GM04504 (cell line): Measurements from ENCODE around the gene SULF2.
A peak's percentile ranks its signal among the peaks of the same experiment; 100 is the strongest.
"Not testable (repeated sequence)": the region's sequence is repeated elsewhere in the genome, so short reads cannot be mapped to it uniquely, and the experiment has no call there.

Experiments
- DNase-seq: peaks from one replicate; pipeline ENCODE4 v3.0.0-alpha.2; 2012; ENCODE audit warnings: low read depth

Gene SULF2

DNA sequence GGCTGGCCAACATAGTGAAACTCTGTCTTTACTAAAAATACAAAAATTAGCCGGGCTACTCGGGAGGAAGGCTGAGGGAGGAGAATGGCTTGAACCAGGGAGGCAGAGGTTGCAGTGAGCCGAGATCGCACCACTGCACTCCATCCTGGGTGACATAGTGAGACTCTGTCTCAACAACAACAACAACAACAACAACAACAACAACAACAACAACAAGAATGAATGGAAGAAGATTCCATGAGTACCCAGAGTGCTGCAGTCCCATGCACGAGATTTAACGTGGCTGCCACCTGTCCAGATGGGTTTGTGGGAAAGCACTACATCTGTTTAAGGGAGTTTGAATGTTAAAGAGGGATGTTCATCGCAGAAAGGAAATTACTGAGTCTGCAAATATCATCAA, 19.7 kb upstream of the SULF2 start:
- DNase-seq: not testable (repeated sequence)

DNA sequence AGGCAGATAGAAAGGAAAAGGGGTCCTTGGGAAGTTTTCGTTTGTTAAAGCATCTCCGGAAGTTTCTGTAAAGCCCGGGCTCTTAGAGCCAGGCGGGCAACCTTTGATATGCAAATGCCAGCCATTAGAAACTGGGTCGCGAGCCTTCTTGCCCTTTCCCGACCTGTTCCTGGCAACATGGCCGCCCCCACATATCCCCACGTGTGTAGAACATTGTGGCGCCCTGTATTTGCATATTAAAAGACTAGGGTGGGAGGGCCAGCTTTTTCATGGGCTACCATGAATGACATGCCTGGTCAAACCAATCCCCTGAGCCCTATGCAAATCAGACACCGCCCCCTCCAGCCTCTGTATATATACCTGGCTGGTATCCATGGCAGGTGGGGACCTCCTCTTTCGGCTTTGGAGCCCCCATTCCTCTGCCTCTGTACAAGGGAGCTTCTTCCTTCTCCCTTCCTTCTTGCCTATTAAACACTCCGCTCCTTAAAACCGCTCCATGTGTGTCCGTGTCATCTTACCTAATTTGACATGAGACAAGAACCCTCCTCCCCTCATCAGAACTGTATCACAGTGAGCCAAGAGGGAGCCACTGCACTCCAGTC, 19.0 kb upstream of the SULF2 start:
- not testable (repeated sequence) for DNase-seq

DNA sequence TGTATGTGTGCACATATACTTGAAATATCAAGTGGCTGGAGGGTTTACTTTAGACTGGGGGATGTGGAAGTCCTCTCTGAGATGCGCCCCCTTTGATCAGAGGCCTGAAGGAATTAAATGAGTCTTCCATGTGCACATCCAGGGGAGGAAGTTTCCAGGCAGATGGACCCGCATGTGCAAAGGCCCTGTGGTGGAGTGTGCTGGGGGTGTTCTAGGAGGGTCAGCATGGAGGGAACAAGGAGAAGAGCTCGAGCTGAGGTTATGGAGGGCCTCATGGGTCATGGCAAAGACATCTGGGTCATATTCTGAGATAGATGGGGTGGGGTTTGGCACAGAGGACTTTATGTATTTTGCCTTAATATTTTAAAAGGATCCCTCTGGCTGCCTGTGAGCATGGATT, 17.7 kb upstream of the SULF2 start:
- no peak for DNase-seq

DNA sequence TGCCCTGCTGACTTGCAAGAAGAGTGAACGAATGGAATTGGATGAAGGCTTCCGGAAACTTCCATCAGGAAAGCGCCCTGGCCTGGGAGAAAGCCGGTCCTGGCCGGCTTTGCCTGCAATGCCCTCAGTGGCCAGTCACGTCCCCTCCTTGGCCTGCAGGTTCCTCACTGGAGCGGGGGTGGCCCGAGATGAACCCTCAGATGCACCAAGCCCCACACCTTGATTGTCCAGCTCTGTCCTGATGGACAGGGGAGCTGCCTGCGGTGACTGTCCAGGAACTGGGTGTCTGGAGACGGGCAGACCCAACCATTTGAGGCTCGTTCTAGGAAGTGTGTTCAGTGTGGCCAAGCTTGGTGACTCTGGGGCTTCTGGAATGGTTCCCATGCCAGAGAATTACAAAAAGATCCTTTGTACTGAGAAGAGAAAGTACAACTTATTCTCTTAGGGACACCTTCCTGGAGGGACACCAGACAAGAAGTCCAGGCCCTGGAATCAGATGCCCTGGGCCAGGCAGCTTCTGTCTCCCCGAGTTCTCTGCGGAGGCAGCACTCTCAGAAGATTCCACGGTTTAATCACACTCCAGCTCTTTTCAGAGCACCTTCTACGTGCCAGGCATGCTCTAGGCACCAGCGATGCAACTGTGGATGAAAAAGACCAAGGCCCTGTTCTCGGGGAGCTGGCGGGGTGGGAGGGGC, 17.1 kb upstream of the SULF2 start:
- no peak for DNase-seq

DNA sequence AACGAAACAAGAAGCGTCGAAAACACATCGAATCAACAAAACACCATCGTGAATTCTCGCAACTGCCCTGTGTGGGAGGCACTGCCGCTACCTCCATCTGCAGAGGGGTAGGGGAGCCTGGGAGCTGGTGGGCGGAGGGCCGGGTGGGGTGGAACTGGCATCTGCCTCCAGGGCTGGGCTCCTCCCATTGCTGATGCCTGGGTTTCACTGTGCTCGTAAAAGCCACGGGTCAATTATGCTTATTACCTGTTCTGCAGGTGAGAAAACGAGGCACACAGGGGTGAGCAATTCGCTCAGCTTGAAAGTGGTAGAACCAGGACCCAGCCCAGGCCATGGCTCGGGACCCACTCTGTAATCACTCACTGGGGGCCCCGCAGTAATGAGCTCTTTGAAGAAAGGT, 16.5 kb upstream of the SULF2 start:
- DNase-seq: no peak

DNA sequence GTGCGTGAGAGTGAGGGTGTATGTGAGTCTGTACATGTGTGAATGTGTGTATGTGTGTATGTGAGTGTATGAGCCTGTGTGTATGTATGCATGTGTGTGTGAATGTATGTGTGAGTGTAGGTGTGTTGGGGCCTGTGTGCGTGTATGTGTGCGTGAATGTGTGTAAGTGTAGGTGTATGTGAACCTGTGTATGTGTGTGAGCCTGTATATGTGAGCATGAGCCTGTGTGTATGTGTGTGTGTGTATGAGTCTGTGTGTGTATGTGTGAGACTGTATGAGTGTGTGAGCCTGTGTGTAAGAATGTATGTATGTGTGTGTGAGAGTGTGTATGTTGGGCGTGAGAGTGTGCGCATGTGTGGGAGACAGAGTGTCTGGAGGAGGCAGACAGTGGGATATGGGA, 15.8 kb upstream of the SULF2 start:
- DNase-seq: no peak

DNA sequence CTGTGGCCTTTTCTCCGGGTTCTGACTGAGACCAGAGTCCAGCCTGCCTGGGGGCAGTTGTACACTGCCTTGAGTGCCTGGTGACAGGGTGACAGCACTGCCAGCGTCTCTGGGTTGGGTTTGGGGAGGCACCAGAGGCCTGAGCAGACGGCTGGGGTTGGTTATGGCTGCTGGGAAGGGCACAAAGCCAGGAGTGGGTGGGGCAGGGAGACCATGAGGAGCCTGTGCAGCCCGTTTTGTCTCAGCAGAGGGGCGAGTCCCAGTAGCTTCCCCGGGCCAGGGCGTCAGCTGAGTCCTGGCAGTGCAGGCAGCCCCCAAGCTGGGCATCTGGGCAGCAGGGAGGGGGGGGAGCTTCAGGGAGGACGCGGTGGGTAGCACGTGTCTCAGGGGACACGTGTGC, 15.3 kb upstream of the SULF2 start:
- no peak for DNase-seq

DNA sequence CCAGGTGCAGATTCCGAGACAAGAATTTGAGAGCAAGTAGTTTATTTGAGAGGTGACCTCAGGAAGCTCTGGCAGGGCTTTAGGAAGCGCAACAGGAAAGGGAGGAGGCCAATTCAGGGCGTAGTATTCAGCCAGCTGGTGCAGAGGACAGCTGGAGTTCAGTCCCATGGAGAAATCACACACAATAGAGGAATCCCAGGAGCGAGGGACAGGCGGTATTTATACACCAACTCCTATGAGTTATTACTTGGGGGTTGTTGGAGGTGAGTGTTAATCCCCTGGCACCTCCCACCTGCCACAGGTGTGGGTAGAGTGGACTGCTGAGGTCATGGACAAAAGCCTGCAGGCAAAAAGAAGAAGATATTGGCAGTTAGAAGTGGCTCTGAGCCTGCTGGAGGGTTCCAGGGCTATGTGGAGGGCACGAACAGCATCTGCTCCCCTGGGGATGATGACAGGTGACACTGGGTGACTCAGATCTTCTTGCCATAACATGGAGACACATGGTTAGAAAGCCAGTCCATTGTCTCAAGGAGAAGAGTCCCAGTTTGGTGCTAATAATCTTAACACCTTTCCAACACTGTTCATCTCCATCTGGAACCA, 13.9 kb upstream of the SULF2 start:
- DNase-seq: no peak

DNA sequence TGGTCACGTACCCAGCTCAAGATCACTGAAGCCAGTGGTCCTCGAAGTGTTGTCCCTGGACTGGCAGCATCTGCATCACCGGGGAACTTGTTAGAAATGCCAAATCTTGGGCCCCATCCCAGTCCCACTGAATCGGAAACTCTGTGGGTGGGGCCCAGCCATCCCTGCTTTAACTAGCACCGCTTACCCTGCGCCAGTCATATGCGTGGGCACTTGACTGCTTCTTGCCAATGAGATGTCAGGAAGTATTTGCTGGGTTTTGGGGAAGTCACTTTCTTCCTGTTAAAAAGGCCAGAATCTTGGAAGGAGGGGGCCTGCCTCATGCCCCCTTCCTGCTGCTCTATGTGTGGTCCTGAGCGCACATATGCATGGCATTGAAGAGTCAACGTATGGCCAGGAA, 11.7 kb upstream of the SULF2 start:
- no peak for DNase-seq

DNA sequence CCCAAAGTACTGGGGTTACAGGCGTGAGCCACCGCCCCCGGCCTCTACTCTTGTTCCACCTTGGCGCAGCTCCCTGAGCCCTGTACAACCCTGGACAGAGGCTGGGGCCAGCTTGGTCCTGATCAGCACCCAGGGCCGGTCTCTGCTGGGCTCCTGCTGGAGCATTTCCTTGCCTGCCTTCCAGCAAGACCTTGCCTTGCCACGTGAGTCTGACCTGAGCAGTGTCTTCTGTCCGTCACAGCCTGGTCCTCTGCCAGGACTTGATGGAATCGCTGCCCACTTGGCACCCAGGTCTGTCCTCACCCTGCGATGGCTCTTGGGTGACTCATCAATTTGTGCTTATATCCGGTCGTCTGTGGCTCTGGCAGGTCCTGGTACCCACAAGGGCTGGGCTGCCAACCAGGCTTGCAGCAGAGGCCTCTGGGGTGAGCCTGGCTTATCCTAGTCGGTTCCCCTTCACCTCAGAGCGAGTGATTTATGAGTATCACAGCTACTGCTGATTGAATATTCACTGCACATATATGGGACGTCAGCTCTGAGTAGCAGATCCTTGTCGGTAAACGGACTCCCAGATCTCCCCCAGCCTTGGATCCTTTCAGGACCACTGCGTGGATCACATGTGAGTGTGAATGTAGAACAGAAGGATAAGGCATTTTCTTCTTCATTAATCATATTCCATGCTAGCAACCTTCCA, 10.1 kb upstream of the SULF2 start:
- DNase-seq: no peak

DNA sequence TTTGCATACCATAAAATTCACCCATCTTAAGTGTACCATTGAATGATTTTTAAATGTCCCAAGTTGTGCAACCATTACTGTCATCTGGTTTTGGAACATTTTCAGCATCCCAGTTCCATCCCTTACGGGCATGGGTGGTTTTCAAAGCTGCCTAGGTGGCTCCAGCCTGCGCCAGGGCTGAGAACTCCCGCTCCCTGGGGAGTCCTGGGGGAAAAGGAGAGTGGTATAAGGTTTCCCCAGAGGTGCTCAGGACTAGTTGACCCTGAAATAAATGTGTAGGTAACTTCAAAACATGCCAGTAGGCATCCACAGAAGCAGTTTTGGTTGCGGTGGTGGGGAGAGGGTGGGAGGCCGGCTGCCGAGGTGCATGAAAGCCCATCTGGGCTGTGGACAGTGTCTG, 9.0 kb upstream of the SULF2 start:
- not testable (repeated sequence) for DNase-seq

DNA sequence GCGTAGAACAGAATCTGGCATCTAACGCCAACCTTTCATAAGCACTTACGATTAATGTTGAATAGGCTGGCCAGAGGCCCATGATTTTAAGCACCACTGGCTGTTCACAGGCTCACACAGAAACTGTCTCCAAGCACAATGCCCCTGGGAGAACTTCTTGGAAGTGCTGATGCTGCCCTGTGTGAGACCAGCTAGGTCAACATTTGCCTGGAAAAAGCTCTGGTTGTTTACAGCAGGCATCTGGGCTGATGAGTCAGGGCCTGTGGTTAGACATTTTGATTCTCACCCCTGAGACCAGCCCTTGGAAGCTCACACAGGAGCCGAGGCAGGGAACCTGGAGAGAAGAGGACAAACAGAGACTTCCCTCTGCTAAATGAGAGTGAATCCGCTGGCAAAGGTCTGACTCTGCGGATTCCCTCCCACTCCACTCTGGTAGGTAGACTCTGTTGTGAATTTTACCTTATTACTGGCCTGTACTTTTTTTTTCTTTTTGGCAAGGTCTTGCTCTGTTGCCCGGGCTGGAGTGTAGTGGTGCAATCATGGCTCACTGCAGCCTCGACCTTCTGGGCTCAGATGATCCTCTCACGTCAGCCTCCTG, 6.8 kb upstream of the SULF2 start:
- peak; percentile 91 for DNase-seq

DNA sequence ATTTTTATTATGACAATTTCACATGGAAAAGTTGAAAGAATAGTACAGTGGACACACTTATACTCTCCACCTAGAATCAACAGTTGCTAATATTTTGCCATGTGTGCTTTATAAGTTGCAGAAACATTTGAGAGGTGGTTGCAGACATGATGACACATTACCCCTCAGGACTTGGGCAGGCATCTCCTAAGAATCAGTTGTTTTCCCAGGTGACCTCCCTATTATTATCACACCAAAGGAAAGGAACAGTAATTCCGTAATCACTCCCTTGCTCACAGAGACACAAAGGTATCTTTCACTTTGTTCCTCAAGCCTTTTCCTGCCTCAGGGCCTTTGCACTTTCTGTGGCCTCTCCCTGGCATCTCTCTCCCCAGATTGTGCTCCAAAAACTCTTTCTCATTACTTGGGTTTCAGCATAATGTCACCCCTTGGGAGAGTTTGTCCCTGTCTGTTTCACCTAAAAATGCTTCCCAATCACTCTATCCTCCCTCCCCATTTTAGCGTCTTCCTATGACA, 5.9 kb upstream of the SULF2 start:
- no peak for DNase-seq

DNA sequence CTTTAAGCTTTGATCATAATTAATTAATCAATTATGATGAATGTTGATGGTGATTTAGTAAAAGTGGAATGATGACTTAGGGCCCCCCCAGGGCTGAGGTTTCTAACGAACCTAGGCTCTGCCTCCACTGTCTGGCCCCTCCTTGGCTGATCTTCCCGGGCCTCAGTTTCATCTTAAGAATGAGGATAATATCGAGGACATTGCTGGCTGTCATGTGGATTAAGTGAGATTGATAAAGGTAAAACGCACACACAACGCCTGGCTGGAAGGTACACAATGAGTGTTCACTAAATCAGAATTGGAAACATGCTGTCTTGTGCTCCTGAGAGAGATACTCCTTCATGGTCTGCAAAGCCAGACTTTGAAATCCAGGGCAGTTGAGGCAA, 5.3 kb upstream of the SULF2 start:
- DNase-seq: no peak

DNA sequence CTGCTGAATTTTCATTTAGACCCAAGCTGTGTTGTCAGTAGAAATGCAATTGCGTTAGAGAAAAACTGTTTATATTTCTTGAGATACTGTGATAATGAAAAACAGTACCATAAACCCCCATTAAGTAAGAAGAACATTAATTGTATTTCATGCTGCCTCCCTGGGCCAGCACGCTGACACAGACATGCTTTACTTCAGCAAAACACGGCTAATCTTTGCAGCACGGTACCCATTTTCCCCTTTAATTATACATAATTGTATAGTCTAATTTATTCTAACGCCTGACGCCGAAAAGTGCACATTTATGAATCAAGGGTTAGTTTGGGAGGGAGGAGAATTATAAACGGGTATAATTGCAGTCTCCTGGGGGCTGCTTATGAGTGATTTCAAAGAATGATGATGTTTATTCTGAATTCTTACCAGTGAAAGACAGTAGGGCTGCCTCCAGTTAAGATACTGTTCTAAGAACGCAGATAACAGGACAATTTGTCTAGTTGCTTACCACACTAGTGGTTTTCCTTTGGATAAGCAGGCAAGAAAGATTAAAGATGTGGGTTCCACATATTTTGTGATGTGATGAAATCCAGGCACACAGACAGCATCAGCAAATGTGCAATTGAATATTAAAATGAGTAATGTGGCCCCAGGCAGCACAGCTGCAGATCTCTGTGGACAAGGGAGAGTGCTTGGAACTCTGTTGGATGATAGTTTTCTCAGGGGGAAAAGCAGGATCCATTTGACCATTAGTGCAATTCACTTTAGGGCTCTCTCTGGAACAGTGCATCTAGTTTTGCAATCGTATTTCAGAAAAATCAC, 4.7 kb upstream of the SULF2 start:
- peak; percentile 74 for DNase-seq

DNA sequence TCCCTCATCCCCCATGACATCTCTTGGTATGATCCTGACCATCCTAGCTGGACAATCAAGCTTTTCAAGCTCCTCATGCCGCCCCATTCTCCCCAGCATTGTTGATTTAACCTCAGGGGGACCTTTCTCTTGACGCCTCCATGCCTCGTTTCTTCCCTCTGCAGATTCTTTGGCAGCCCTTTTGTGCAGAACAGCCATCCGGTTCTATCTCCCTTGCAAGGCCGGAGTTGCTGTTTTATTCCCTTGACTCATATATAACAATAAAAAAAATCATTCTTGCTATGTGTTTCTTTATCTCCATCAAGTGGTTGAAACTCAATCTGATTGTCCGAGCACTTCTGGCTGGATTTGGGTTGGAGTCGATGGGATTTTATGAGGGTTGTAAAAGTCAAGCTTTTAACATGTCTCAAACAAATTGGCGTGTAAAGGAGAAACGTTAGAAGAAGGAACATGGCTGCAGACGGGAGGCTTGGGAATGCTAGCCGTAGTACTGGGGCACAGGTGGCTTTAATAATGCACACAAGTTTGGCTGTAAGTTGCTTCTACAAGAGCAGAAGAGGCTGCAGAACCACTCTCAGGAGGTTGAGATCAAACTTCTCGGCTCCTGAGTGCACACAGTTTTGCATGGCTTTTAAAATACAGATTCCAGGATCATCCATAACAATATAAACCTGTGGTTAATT, 3.9 kb upstream of the SULF2 start:
- DNase-seq: peak; percentile 68

DNA sequence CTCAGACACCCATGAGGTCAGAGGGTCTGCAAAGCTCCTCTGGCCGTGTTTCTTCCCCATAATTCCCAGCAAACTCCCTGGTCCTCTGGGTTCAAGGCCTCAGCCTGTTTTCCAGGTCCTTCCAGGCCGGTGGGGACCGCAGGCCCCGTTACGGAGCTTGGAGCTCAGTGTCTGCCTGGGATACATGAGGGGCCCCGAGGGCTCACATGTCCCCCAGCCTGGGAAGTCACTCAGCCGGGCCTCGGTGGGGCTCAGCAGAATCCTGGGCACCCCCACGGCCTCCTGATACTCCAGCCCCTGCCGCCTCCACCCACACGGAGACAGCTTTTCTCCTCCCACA, 3.4 kb upstream of the SULF2 start:
- no peak for DNase-seq

DNA sequence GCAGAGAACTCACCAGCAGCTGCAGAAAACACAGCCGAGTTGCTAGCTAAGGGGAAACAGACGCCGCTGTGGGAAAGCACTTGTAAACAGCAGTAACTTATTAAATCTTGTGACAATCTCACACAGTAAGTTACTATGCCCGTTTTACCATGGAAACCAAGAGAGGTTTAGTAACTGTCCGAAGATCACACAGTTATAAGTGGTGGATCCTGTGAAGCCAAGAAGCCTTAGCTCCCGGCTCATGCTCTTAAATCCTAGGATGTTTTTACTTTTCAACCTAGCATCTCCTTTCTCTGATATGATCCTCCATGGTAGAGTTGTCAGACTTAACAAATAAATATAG, 1.5 kb upstream of the SULF2 start:
- no peak for DNase-seq

DNA sequence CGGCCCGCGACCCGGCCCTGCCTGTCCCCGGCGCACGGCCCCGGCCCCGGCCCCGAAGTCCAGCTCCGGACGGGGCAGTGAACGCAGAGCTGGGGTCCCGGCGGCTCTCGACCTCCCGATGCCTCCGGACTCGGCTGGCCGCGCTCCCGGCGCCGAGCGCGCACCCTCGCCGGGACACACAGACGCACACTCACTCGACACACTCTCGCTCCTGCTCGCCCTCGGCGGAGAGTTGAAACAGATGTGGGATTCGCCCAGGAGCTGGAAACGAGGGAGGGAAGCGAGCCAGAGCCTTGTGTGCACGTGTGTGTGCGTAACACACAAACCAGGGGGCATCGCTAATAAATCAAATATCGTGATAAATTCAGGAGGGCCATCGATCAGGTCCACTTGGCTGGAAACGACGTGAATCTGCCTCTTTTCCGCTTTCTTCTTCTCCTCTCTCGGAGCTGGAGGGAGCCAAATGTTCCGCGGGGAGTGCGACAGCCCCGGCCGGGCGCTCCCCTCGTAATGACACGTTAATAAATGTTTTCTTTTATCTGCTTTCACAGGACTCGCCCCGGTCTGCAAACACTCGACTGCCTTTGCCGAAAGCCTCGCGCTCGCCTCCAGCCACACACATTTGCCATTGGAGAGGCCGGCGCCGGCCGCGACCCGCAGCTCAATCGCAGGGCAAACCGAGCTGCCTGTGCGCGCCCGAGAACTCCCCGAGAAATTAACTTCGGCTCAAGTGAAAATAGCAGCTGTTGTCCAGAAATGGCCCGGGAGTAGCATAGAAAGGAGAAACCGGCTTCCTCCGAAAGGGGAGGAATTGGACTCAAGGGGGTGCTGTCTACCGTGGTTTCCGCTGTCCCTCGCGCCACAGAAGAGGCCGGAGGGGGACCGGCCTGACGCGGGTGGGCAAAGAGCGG, 828 bp upstream of the SULF2 start:
- DNase-seq: peak; percentile 65

DNA sequence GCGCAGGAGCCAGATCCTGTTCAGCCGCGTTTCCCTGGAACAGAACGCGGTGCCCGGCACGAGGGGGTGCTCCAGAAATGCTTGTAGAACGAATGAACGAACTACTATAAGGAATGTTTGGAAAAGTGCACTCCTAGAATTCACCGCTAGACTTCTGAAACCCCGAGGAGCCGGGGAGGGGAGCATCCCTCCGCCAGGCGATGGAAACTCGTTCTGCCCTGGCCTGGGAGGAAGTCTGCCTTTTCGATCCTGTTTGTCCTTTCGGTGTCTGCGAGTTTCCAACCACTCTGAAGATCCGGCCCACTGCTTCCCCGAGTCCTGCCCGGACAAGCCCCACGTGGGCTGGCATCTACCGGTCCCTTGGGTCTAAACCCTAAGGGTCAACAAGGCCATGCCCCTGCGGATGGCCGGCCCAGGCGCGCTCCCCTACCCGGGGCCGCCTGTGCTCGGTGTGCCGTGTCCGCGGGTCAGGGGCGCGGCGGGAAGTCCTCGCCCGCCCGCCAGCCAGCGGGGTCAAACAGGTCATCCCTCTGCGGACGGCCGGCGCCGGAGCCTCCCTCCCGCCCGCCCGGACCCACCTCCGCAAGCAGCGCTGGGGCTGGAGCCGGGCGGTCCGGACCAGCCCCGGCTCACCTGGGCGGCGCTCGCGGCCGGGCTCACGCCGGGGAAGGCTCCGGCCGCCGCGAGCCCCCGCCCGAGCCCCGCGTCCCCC, 526 bp downstream of the SULF2 start:
- no peak for DNase-seq
